Measurements from ENCODE around the gene NFILZ.

The NFILZ gene, protein sequence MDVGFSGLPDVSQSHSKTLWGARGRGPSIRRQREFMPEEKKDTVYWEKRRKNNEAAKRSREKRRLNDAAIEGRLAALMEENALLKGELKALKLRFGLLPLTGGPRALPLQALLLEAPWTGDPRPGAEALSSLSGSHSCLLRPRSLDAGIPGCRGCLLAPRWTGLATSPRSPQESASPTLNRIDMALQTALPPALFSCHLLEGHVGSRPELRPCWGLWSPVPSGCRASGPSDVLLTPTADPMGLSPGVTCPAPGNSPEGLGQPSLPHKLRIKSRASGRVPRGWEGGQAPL

DNA sequence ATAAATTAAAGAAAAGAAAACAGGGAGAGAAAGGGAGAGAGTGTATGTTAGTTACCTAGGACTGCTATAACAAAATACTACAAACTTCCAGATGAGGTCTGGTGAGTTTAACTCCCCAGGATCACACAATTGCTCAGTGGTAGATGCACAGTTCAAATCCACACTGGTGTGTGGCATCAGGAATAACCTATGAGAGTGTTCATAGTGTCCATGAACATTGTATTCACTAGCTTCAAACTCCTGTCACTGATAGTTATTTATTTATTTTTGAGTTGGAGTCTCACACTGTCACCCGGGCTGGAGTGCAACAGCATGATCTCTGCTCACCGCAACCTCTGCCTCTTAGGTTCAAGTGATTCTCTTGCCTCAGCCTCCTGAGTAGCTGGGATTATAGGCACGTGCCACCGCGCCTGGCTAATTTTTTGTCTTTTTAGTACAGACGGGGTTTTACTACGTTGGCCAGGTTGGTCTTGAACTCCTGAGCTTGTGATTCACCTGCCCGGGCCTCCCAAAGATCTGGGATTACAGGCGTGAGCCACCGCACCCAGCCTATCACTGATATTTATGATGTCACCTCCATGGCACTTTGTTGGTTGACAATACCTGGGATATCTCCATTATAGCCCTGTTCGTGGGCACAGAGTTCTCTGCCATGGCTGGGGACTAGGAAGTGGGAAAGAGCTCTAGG, at the start of gene NFILZ:
Gene NFILZ (plus strand): TSS at position 638 of the 688 bp plus-strand sequence. CDS start 46,133 bp downstream, outside the sequence.
- DNase-seq, result no peak

DNA sequence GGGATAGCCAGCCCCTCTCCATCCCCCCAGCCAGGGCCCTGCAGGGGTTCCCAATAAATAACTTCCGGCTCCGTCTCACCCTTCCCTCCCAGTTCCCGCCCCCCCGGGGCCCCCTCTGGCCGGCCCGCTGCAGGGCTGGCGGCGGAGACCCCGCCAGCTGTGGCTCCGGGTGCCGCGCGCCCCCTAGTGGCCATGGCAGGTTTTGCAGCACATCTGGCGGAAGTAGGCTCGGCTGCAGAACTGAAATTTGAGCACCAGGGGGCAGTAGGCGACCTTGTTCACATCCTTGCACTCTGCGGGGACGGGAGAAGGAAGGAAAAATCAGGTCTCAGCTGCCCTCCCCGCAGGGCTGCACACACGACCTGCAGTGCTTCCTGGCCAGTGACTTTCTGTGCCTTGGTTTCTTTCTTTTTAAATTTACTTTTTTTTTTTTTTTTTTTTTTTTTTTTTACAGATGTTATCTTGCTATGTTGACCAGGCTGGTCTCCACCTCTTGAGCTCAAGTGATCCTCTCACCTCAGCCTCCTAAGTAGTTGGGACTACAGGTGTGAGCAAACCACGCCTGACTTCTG, 49.6 kb upstream of the NFILZ start:
- DNase-seq, result peak; percentile 67 to 84 (median 80)

DNA sequence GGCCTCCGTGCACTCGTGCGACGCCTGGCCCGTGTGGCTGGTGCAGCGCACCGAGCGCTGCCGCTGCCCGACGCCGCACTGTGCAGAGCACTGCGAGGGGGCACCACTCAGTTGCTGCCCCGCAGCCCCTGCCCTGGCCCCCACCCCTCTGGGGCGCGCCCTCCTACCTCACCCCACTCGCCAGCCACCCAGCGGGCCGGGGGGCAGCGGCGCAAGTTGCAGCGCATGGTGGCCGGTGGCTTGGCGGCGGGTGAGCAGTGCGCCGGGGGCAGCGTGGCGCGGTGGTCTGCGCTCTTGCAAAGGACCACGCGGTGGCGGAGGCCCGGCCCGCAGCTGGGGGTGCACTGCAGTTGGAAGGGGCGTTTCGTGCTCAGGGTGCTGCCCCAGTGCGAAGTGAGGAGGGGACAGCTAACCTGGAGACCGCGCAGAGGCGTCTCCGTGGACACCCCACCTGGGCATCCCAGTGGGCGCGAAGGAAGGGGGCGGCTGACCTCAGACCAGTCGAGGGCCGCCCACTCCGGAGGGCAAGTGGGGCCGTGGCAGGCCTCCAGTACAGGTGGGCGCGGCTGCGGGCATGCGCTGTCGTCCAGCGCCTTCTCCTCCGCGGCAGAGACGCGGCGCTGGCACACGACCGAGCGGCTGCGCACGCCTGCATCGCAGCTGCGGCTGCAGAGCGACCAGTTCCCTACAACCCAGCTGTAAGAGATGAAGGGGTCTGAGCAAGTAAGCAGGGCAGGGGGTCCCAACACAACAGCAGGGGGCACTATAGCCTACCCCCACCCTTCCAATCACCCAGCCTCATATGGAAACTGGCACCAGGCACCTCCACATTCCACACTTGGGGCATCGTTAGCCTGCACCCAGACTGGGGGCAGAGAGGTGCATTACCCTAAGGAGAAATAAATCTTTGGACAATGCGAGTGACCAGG, 45.2 kb upstream of the NFILZ start:
- no peak for DNase-seq

- peak in 2 of 4 experiments; percentile 27 to 49 for DNase-seq
Observed at GRCh38 chr19:8585894-8586750, 44.3 kb upstream of the NFILZ start.

- no peak for DNase-seq
Observed at GRCh38 chr19:8589177-8589714, 41.2 kb upstream of the NFILZ start.

DNA sequence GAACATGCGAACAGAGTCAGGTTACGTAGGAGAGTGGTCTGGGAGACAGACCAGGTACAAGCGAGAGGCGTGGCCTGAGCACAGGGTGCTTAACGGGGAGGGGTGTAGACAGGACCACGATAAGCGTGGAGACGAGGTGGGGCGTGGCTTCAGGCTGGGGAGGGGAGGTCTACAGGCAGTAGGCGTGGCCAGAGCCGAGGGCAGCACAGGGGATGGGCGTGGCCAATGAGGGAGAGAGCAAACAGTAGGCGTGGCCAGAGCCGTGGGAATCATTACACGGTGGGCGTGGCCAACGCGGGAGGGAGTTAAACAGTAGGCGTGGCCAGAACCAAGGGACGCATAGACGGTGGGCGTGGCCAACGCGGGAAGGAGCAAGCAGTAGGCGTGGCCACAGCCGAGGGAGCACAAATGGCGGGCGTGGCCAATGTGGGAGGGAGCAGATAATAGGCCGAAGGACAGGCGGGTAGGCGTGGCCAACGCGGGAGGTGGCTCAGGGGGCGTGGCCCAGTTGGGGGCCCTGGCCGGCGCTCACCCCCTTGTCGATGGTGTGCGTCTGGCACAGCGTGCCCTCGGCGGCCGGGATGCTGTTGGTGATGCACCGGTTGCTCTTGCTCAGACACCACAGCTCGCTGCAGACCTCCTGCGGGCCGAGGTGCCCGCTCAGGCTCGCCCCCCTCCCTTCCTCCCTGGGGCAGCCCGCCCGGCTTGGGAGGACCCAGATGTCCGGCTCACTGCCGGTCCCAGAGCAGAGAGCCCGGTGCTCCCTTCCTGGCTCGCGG, 38.0 kb upstream of the NFILZ start:
- DNase-seq, result peak; percentile 91 to 95 (median 94)

DNA sequence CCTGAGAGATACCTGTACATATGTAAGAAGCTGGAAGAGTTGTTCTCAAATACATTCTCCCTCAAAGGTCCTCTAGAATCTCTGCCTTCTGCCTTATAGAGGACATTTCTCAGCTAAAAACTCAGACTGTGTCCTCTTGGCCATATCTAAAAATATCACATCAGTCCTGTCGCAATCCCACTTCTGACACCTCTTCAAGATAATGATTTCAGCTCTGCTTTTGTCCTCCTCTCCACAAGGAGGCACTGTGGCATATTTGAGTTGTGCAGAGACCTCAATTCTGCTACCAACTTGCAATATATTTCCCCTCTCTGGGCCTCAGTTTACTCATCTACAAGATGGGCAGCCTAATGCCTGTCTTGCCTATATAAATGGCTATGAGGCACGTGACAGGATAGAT, 36.5 kb upstream of the NFILZ start:
- DNase-seq, result no peak

GRCh38 chr19:8595651-8596050, 34.8 kb upstream of the NFILZ start:
- DNase-seq, result no peak

- no peak for DNase-seq
Observed at GRCh38 chr19:8596168-8596567, 34.3 kb upstream of the NFILZ start.

GRCh38 chr19:8600064-8600463, 30.4 kb upstream of the NFILZ start:
- DNase-seq, result no peak

DNA sequence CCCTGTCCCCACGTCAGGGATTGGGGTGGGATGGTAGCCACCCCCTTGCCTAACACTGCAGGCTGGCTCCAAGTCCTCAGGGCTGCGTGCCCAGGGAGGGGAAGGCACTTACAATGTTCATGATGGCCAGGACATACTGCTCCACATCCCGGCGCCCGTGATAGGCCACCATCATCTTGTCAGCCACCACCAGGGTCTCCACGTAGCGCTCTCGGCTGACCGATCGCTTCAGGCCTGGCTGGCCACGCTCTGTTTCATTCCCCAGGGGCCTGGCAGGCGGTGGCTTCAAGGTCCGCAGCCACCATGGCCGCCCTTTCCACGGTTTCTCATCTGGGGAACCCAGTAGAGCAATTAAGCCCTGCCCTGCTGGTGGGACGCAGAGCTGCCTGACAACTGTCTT, 29.6 kb upstream of the NFILZ start:
- DNase-seq, result no peak

GRCh38 chr19:8601796-8602195, 28.6 kb upstream of the NFILZ start:
- DNase-seq, result no peak

DNA sequence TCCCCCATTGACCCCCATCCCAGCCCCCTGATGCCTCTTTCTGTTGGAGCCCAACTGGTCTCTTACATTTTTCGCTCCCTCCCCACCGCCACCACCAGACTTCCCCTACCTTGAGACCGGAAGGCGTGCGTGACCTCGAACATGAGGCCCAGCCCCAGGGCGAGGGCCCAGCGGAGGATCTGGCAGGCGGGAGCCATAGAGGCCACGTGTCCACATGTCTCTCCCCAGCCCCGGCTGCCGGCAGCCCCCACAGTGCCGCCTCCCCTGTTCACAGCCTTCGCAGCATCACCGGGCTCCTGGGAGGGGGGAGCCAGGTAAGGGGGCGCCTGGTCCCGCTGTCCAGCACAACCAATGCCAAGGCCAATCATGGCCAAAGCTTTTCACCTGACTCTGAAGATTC, 24.9 kb upstream of the NFILZ start:
- DNase-seq, result no peak

DNA sequence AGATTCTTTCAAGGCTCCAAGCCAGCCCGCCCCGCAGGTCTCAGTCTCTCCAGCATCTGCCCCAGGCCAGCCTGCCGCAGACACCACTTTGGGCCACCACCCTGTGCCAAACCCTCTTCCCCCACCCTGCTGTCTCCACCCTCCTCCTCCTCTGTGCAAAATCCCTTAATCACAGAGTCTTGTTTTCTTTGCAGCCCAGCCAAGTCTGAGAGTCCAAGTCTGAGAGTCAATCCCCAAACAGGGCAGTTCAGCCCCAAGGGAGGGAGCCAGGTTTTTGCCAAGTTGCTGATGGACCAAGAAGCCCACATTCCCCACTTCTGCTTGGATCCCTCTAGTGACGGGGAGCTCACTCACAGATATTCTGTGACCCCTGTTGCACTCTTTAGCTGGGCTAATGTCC, 23.0 kb upstream of the NFILZ start:
- DNase-seq, result no peak

GRCh38 chr19:8608941-8609278, 21.5 kb upstream of the NFILZ start:
- no peak for DNase-seq

DNA sequence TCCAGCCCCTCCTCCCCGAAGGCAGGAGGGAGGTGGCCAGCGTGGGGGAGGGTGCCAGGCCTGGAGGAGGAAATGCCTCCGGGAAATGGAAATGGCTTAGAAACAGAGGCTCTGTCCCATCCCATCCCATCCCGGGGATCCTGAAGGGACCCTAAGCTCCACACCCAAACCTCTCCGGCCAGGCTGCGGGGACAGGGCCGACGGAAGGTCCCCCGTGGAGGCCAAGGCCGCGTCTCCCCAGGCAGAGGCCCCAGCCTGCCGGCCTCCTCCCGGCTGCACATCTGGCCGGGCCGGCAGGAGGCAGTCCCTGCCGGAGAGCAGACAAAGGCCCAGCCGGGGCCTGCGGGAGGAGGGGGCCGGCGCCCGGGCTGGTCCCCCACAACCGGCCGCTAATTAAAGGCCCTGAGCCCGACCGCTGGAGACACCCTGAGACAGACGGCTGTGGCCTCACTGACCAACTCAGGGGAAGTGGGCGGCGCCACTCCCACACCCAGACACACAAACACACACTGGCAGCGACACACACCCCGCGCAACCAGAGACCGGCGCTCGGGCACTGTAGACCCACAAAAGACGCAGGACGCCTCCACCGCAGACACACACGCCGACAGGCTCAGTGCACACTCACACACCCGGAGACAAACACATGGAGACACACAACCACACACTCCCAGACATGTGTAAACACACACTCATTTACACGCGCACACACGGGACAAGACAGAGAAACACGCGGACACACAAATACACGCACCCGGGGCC, 21.0 kb upstream of the NFILZ start:
- DNase-seq, result no peak

DNA sequence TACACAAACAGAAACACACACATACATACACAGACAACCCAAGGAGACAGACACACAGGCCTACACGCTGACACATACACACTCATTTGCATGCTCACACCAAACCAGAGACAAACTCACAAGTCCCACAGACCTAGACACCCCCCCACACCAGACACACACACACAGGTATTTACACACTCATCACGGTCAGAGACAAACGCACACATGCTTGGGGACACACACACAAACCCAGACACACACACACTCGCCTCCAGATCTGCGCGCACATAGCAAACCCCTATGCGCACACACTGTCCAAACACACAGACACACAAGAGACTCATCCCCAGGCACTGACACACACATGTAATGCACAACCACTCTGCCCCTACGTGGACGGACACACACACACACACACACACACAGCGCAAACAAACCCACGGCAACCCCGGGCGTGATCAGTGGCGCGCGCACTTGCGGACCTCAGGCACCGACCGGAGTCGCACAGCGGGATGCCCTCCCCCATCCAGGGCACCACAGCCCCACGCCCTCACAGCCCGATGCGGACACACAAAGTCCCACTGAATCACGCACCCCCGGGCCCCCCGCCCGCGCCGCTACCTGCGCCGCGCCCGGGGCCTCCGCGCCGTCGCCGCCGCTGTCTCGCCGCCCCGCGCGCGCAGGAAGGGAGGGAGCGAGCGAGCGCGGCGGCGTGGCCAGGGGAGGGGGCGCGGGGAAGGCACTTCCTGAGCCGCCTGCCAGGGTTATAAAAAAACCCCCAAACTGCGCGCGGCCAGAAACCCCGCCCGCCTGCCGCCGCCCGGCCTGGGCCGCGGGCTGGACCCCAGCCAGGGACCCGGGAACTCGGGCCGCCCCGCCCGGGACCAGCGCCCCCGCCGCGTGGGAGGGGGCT, 20.1 kb upstream of the NFILZ start, which contains the start of gene ADAMTS10:
Gene ADAMTS10 (minus strand): TSS at position 675 of the 895 bp plus-strand sequence. CDS start 5,005 bp downstream, outside the sequence.
- DNase-seq, result peak in 2 of 4 experiments; percentile 19 to 58

GRCh38 chr19:8610936-8611300, 19.5 kb upstream of the NFILZ start:
- DNase-seq, result no peak

GRCh38 chr19:8611391-8611876, 19.0 kb upstream of the NFILZ start:
- DNase-seq, result no peak
